IMR-90 (cell line): ENCODE data around the gene KIF16B. TPM values are rescaled to one million over a fixed set of nuclear protein-coding genes. Genes with fewer than 3 reads are reported as not detected.

ENCODE experiments used
- ATAC-seq: fragments of 200-7000 bp; cut with Tn5 transposase; 2 replicates; pipeline ENCODE4 v1.9.1; 2020; ENCODE audit warnings: low read depth, mild to moderate bottlenecking, moderate library complexity
- BruUV-seq: library from RNA; stranded (reverse); fragments of 400-500 nt; replicated peaks from 2 replicates; lab custom pipeline; 2021; lab: Mats Ljungman, UMichigan
- CTCF ChIA-PET: fragments of 300-600 bp; formaldehyde crosslinking; extraction: SDS; loops from one replicate; lab custom pipeline; 2021; ENCODE audit warnings: antibody characterized with exemption; lab: Yijun Ruan, JAX
- POLR2A ChIA-PET: fragments of 300-600 bp; sonication (Branson Sonifier 250); formaldehyde crosslinking; loops from one replicate; lab custom pipeline; 2022; ENCODE audit warnings: antibody characterized with exemption; ENCODE audit not compliant: unreplicated experiment; lab: Charles Lee
- DNase-seq: peaks from one replicate; pipeline ENCODE4 v3.0.0; 2013
- H2AFZ ChIP-seq: replicated peaks from 2 replicates; pipeline ENCODE3; 2013; ENCODE audit warnings: low read length, mild to moderate bottlenecking; ENCODE audit not compliant: poor library complexity
- H2AK5ac ChIP-seq: 2 replicates; pipeline ENCODE4 v1.6.1; 2013; ENCODE audit warnings: low read depth, low read length, inconsistent platforms
- H2AK9ac ChIP-seq: replicated peaks from 2 replicates; pipeline ENCODE3; 2013; ENCODE audit warnings: mild to moderate bottlenecking, low read depth, low read length, moderate library complexity; ENCODE audit not compliant: poor library complexity
- H2BK120ac ChIP-seq: 2 replicates; pipeline ENCODE4 v1.6.1; 2013; ENCODE audit warnings: low read depth, low read length, inconsistent platforms
- H2BK15ac ChIP-seq: 3 replicates; pipeline ENCODE4 v1.6.1; 2013; ENCODE audit warnings: low read depth, low read length, inconsistent platforms
- H2BK20ac ChIP-seq: 2 replicates; pipeline ENCODE4 v1.6.1; 2013; ENCODE audit warnings: low read depth, mild to moderate bottlenecking, inconsistent platforms, low read length, moderate library complexity
- H2BK5ac ChIP-seq: 2 replicates; pipeline ENCODE4 v1.6.1; 2013; ENCODE audit warnings: mild to moderate bottlenecking, low read depth, low read length, inconsistent platforms; ENCODE audit not compliant: poor library complexity, severe bottlenecking
- H3K14ac ChIP-seq: replicated peaks from 2 replicates; pipeline ENCODE4 v1.6.1; 2013; ENCODE audit warnings: low read depth, low read length, inconsistent platforms
- H3K18ac ChIP-seq: 2 replicates; pipeline ENCODE4 v1.6.1; 2013; ENCODE audit warnings: low read depth, low read length, control low read depth
- H3K23ac ChIP-seq: 2 replicates; pipeline ENCODE4 v1.6.1; 2013; ENCODE audit warnings: low read depth, low read length, inconsistent platforms
- H3K27ac ChIP-seq: 2 replicates; pipeline ENCODE4 v1.5.1; 2013; ENCODE audit warnings: mild to moderate bottlenecking, control low read depth, low read length; ENCODE audit not compliant: insufficient read depth
- H3K27me3 ChIP-seq: 2 replicates; pipeline ENCODE4 v1.6.1; 2013; ENCODE audit warnings: low read length; ENCODE audit not compliant: control insufficient read depth, insufficient read depth
- H3K36me3 ChIP-seq: 2 replicates; pipeline ENCODE4 v1.6.1; 2013; ENCODE audit warnings: low read length, mixed read lengths; ENCODE audit not compliant: control insufficient read depth, insufficient read depth
- H3K4ac ChIP-seq: 2 replicates; pipeline ENCODE4 v1.6.1; 2013; ENCODE audit warnings: low read depth, low read length, inconsistent platforms
- H3K4me1 ChIP-seq: 2 replicates; pipeline ENCODE4 v1.6.1; 2013; ENCODE audit warnings: low read length, mixed read lengths; ENCODE audit not compliant: control insufficient read depth, insufficient read depth
- H3K4me2 ChIP-seq: 2 replicates; pipeline ENCODE4 v1.6.1; 2013; ENCODE audit warnings: low read depth, mild to moderate bottlenecking, control low read depth, low read length, moderate library complexity
- H3K4me3 ChIP-seq: 2 replicates; pipeline ENCODE4 v1.5.1; 2013; ENCODE audit warnings: low read depth, mild to moderate bottlenecking, control low read depth, low read length, moderate library complexity; ENCODE audit not compliant: insufficient read depth
- H3K56ac ChIP-seq: 2 replicates; pipeline ENCODE4 v1.6.1; 2013; ENCODE audit warnings: low read length, inconsistent platforms; ENCODE audit not compliant: insufficient read depth; ENCODE audit errors: extremely low read depth
- H3K79me1 ChIP-seq, 2 experiments: 2 replicates each; pipeline ENCODE4 v1.6.1; 2013; ENCODE audit warnings: low read length in 2 of 2, inconsistent platforms in 1 of 2, low read depth in 1 of 2
- H3K9ac ChIP-seq: 2 replicates; pipeline ENCODE4 v1.6.1; 2013; ENCODE audit warnings: low read depth, low read length, control low read depth
- H3K9me1 ChIP-seq: 2 replicates; pipeline ENCODE4 v1.6.1; 2013; ENCODE audit warnings: low read length, inconsistent platforms; ENCODE audit not compliant: insufficient read depth
- H3K9me3 ChIP-seq: 2 replicates; pipeline ENCODE4 v1.6.1; 2013; ENCODE audit warnings: low read length; ENCODE audit not compliant: control insufficient read depth, insufficient read depth
- H4K20me1 ChIP-seq: 2 replicates; pipeline ENCODE4 v1.6.1; 2013; ENCODE audit warnings: low read length, inconsistent platforms; ENCODE audit not compliant: insufficient read depth
- H4K5ac ChIP-seq: 2 replicates; pipeline ENCODE4 v1.6.1; 2013; ENCODE audit warnings: mild to moderate bottlenecking, low read depth, low read length, control low read depth
- H4K8ac ChIP-seq, 2 experiments: 2 replicates each; pipeline ENCODE4 v1.6.1; 2013; ENCODE audit warnings: low read depth in 2 of 2, low read length in 2 of 2, control low read depth in 1 of 2, inconsistent platforms in 1 of 2
- H4K91ac ChIP-seq: 2 replicates; pipeline ENCODE4 v1.6.1; 2013; ENCODE audit warnings: low read depth, low read length, inconsistent platforms; ENCODE audit not compliant: insufficient read depth
- CHD1 ChIP-seq: IDR thresholded peaks from 2 replicates; pipeline ENCODE4 v1.6.1; 2012; ENCODE audit warnings: low read depth, low read length, improper control_type of control experiment
- WGBS, 2 experiments: methylation state at CpG; one replicate each; pipeline versions ENCODE4 v1.1.5 to v1.1.7; 2013; ENCODE audit warnings: missing lambda C conversion rate in 2 of 2; ENCODE audit not compliant: insufficient read length in 1 of 2; ENCODE audit errors: extremely low coverage in 2 of 2; 5-methylcytosine and 5-hydroxymethylcytosine counted together
- dilution Hi-C: fragments of 300-500 bp; cut with HindIII; formaldehyde crosslinking; loops from one replicate; pipeline ENCODE4 v1.14.3; 2018; ENCODE audit warnings: low sequenced_read_pairs; ENCODE audit not compliant: unreplicated experiment
- in situ Hi-C: fragments of 300-500 bp; cut with MboI; formaldehyde crosslinking; loops from 3 replicates; pipeline ENCODE4 v1.14.3; 2019; ENCODE audit warnings: low sequenced_read_pairs, inconsistent platforms, mixed read lengths
- intact Hi-C: fragments of 100-400 bp; cut with micrococcal nuclease; formaldehyde crosslinking; loops from 2 replicates; pipeline ENCODE4 v1.10.0; 2022
- polyA plus RNA-seq, 3 experiments: library from polyadenylated mRNA; depleted of rRNA; stranded (reverse); fragments of >200 nt; gene quantifications; 2 replicates each; pipeline ENCODE4 v1.2.3, GENCODE V29; 2012; ENCODE audit warnings: low replicate concordance in 1 of 3
- total RNA-seq: library from RNA; depleted of rRNA; stranded (reverse); fragments of >200 nt; gene quantifications from 2 replicates; pipeline ENCODE4 v1.2.3, GENCODE V29; 2012

Gene KIF16B
- total and polyA plus RNA-seq, 2 of the 4 experiments (the other 2 are of a cell fraction), result 4.7 to 10.0 TPM

GRCh38 chr20:16505894-16506293 is 67.4 kb downstream of the KIF16B start:
- Histone ChIP-seq H2AK9ac (no peak overlapping the region), H3K9me3 (no peaks in the 10 kb centered on the region), H3K27me3 (no peaks in the 10 kb centered on the region), H4K91ac (no peak overlapping the region), H3K36me3 (peaks cover 16% of the 10 kb centered on the region), H3K4me2 (no peak overlapping the region), H2BK120ac (no peak overlapping the region), H3K4ac (no peak overlapping the region), H3K9me1 (peaks cover 4% of the 10 kb centered on the region; the same call in 1 of the 2 replicates), H4K20me1 (no peaks in the 10 kb centered on the region), H2BK20ac (no peak overlapping the region), H3K79me1 (no peaks in the 10 kb centered on the region), H3K23ac (no peak overlapping the region), H3K18ac (no peak overlapping the region), H3K56ac (no peak overlapping the region), H2BK15ac (no peak overlapping the region), H2BK5ac (no peak overlapping the region), H2AK5ac (no peak overlapping the region), H2AFZ (no peak overlapping the region), H4K5ac (no peak overlapping the region), H3K27ac (no peak overlapping the region), H3K4me1 (no peaks in the 10 kb centered on the region), H3K9ac (no peak overlapping the region), H3K14ac (no peak overlapping the region), H4K8ac (no peak overlapping the region), H3K4me3 (no peak overlapping the region)
- dilution Hi-C loops (no loop called here), in situ Hi-C loops (no loop called here), intact Hi-C loops (no loop called here)
- no peak for DNase-seq
- no TSS peak for BruUV-seq
- TF ChIP-seq CHD1, result no peak
- ChIA-PET CTCF (no interaction called here), POLR2A (no interaction called here)
- no CpG with 5 or more reads among the region's 8 CpGs for WGBS, 2 experiments
- ATAC-seq, result no peak
